Measurements from ENCODE around the gene KLHDC7B. TPM values are rescaled to one million over a fixed set of nuclear protein-coding genes. Genes with fewer than 3 reads are reported as not detected.

The KLHDC7B gene
- total RNA-seq, 4 donors from 2014 or later, result 0.90 TPM; not detected in 3

DNA sequence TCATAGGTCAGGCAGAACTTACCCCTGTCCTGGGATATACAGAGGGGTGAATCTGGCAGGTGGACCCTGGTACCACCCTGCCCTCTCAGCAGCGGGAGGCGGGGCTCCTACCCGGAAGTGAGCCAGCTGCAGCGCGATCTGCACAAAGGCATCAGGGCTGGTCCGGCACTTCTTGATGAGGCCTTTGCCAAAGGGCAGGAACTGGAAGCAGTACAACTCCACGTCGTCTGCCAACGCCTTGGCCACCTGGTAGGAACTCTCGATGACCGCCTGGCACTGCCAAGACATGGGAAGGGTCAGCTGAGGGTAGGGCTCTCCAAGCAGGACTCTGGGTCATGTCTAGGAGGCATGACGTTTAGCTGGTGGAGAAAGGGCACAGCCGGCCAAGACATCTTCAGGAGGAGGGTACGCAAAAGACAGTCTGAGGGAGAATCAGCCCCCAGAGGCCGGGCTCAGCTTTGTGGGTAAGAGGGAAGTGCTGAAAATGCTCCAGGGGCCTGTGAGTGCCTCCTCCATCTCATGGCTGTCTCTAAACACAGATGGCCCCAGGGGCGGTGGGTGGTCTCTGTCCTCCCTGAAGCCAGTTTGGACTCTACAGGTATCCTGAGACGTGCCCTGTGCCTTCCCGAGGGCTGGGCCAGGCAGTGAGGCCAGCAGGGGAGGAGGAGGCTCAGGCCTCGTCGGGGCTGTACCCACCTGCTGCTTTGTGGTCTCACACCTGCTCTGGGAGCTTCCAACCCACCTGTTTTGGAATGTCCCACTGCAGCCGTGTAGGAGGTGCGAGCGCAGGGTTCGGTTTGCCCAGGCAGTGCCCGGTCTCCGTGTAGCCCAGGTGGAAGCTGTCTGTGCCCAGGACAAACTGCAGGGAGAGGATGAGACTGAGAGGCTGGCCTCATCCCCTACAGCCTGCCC, 25.8 kb downstream of the KLHDC7B start:
- 81 to 85% methylated on average over 24 to 26 of the region's 26 CpGs for WGBS, 2 donors
- no peaks in the 10 kb centered on the region for H3K4me1 ChIP-seq
- peaks cover 0 to 78% (median 7%) of the 10 kb centered on the region in 3 donors for H3K36me3 ChIP-seq
- no peaks in the 10 kb centered on the region for H3K9me3 ChIP-seq
- no peak for TF ChIP-seq CTCF (IDR thresholded peaks at IDR 0.05)
- TF ChIP-seq POLR2A (IDR thresholded peaks at IDR 0.05), result no peak
- TF ChIP-seq EP300 (IDR thresholded peaks at IDR 0.05), result no peak
- H3K27me3 ChIP-seq, result no peaks in the 10 kb centered on the region
- no peak for DNase-seq (ENCODE audit: low spot score in 2 of 2)
- H3K27ac ChIP-seq, result no peak overlapping the region
- no peak overlapping the region for H3K4me3 ChIP-seq

- Histone ChIP-seq H3K27ac (no peak overlapping the region), H3K36me3 (peaks cover 0 to 83% (median 7%) of the 10 kb centered on the region in 3 donors), H3K27me3 (peaks cover 0 to 10% of the 10 kb centered on the region in 2 donors), H3K4me3 (no peak overlapping the region), H3K9me3 (no peaks in the 10 kb centered on the region), H3K4me1 (peaks cover 0 to 5% (median under 1%) of the 10 kb centered on the region in 4 donors)
- no peak for TF ChIP-seq EP300 (IDR thresholded peaks at IDR 0.05)
- TF ChIP-seq POLR2A (IDR thresholded peaks at IDR 0.05), result no peak
- TF ChIP-seq CTCF (IDR thresholded peaks at IDR 0.05), result no peak
- no peak for DNase-seq (ENCODE audit: low spot score in 2 of 2)
- WGBS, 2 donors, result 91 to 94% methylated on average over 10 to 11 of the region's 11 CpGs
Observed at GRCh38 chr22:50572965-50573364, 27.3 kb downstream of the KLHDC7B start.

DNA sequence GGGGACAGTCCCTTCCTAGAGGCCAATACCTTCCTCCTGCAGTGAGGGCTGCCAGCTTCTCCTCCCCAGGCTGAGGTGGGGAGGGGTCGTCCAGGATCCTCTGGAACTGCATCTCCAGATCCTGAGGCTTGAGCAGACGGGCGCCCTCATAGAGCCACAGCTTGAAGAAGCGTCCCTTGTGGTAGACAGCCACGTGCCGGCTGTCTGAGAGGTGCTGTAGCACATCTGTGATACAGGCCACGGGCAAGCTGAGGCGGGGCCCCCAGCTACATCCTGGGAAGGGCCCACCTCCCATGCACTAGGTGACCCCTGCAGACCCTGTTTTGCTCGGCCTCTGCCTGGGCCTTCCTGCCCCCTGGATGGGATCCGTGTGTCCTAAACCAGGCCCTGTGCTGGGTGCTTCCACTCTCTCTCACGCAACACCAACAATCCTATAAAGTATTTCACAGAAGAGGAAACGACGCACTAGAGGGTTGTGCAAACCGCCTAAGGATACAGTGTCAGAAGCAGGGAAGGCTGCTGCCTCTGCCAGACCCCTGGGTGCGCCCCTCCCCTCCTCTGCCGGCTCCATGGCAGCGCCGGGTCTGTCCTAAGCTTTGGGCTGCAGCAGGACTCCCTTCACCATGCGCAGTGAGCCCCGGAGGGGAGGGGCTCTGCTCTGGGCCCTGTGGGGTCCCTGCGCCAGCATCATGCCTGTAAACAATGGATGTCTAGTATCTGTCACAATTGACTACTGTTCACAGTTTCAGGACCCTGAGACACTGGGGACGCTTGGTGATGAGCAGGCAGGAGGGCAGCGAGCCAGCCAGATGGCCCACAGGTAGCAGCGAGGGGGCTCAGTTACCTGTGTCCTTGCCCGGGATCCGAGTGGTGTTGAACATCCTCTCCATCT, 28.0 kb downstream of the KLHDC7B start:
- peaks cover 0 to 15% of the 10 kb centered on the region in 2 donors for H3K27me3 ChIP-seq
- no peak overlapping the region for H3K4me3 ChIP-seq
- TF ChIP-seq EP300 (IDR thresholded peaks at IDR 0.05) (no peak), POLR2A (IDR thresholded peaks at IDR 0.05) (no peak), CTCF (IDR thresholded peaks at IDR 0.05) (no peak)
- peaks cover 0 to 78% (median 7%) of the 10 kb centered on the region in 3 donors for H3K36me3 ChIP-seq
- no peaks in the 10 kb centered on the region for H3K9me3 ChIP-seq
- no peak for DNase-seq (ENCODE audit: low spot score in 2 of 2)
- no peak overlapping the region for H3K27ac ChIP-seq
- peaks cover 0 to 13% (median 7%) of the 10 kb centered on the region in 4 donors for H3K4me1 ChIP-seq
- WGBS, 2 donors, result 71 to 80% methylated on average over 21 to 23 of the region's 26 CpGs

DNA sequence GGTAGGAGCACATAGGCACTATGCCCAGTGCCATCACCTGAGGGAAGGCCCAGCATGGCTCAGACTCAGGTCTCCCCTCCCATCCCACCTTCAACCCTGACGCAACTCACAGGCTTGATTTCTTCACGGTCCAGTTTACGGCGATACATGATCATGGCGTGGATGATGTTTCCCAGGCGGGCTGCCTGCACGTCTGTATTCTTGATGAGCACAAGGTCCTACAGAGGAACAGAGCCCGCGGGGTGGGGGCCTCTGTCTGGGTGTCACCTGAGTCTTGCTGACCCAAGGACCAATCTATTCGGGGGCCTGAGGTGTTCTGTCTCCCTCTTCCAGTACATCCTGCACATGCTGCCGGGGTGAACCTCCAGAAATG, 28.7 kb downstream of the KLHDC7B start:
- peaks cover 0 to 78% (median 7%) of the 10 kb centered on the region in 3 donors for H3K36me3 ChIP-seq
- H3K4me3 ChIP-seq, result no peak overlapping the region
- TF ChIP-seq POLR2A (IDR thresholded peaks at IDR 0.05), result no peak
- no peak for TF ChIP-seq EP300 (IDR thresholded peaks at IDR 0.05)
- H3K4me1 ChIP-seq, result peaks cover 0 to 19% (median 8%) of the 10 kb centered on the region in 4 donors
- no peaks in the 10 kb centered on the region for H3K9me3 ChIP-seq
- peaks cover 0 to 15% of the 10 kb centered on the region in 2 donors for H3K27me3 ChIP-seq
- 91% methylated on average over 11 of the region's 11 CpGs for WGBS, 2 donors
- H3K27ac ChIP-seq, result no peak overlapping the region
- DNase-seq (ENCODE audit: low spot score in 2 of 2), result no peak

- H3K4me1 ChIP-seq, result peaks cover 0 to 20% (median 8%) of the 10 kb centered on the region in 4 donors
- H3K4me3 ChIP-seq, result no peak overlapping the region
- H3K27ac ChIP-seq, result no peak overlapping the region
- no peak for DNase-seq (ENCODE audit: low spot score in 2 of 2)
- 82 to 86% methylated on average over 8 of the region's 8 CpGs for WGBS, 2 donors
- H3K9me3 ChIP-seq, result no peaks in the 10 kb centered on the region
- H3K27me3 ChIP-seq, result peaks cover 0 to 15% of the 10 kb centered on the region in 2 donors
- peaks cover 0 to 78% (median 6%) of the 10 kb centered on the region in 3 donors for H3K36me3 ChIP-seq
- TF ChIP-seq EP300 (IDR thresholded peaks at IDR 0.05), result no peak
- no peak for TF ChIP-seq CTCF (IDR thresholded peaks at IDR 0.05)
- TF ChIP-seq POLR2A (IDR thresholded peaks at IDR 0.05), result no peak
Observed at GRCh38 chr22:50575426-50575941, 29.8 kb downstream of the KLHDC7B start.

Measured in tibial nerve (tissue), 4 donors.